Left kidney (tissue), 8 donors: ENCODE data around the gene SYNDIG1L. TPM values are rescaled to one million over a fixed set of nuclear protein-coding genes. Genes with fewer than 3 reads are reported as not detected.
"Not testable (repeated sequence)": the region's sequence is repeated elsewhere in the genome, so short reads cannot be mapped to it uniquely, and the experiment has no call there.

Experiments used
- DNase-seq: peaks from one replicate; pipeline ENCODE4 v3.0.0-alpha.2; 2013
- long read RNA-seq, 8 donors: transcript quantifications; one replicate each; lab custom pipeline, GENCODE V29; 2026
- polyA plus RNA-seq: library from polyadenylated mRNA; unstranded; fragments of 120-200 nt; gene quantifications from one replicate; pipeline ENCODE4 v1.2.1, GENCODE V29; 2013; ENCODE audit not compliant: insufficient read length

Gene SYNDIG1L
- polyA plus RNA-seq: 0.50 TPM
- long read RNA-seq, donor 1: 0 reads
- long read RNA-seq, donor 2: 0 reads
- long read RNA-seq, donor 3: 0 reads
- long read RNA-seq, donor 4: 0 reads
- long read RNA-seq, donor 5: 0 reads
- long read RNA-seq, donor 6: 0 reads
- long read RNA-seq, donor 7: 0 reads
- long read RNA-seq, donor 8: 0 reads

DNA sequence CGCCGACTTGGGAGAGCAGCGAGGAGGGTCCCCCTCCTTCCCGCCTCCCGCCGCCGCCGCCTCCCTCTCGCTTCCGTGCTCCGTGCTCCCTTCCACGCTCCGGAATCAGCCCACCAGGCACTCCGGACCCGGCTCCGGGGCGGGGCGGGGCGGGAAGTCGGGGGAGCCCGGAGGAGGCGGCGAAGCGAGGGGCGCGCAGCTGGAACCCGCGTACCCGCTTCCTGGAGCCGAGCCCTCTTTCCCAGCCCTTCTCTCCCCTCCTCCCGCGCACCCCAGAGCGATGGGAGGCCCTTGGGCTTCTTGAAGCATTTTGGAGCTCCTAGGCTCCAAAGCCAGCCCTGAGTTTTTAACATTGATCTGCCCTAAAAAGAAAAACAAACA lies at the start of gene SYNDIG1L:
SYNDIG1L (minus strand) TSS at position 9 of the 381 bp plus-strand sequence. CDS start 16,466 bp downstream, outside the sequence.
- DNase-seq: no peak

DNA sequence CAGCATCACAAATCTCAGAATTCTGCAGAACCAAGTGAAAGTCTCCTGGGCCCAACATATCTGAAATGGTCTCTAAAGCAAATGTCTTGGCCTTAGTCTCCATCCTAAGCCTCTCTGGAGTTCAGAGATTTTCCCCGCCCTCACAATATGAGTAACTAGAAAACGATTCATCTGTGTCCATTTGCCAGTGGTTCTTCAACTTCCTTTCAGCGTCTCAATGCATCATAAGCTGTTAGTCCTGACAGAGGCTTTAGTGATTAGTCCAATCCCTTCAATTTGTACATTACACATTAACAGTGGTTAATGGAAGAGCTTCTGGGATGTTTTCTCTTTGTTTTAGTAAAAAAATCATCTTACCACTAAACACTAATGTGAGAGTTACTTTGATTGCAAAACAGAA lies 49.7 kb upstream of the SYNDIG1L start:
- no peak for DNase-seq

DNA sequence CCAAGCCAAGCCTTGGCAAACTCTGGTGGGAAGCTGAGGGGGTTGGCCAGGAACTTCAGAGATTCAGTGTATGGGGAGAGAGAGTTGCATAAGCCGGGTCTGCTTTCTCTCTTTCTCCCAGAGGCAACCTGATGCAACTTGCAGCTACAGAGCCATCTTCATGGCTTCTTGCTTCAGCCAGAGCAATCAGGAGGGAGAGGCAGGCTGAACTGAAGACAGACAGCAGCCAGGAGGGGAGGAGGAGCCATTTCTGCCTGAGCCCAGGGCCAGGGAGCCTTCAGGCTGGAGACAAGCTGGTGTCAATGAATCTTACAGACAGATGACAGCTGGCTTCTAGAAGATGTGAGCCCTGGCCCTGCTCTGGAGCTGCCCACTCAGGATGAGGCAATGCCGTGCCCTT lies 48.4 kb upstream of the SYNDIG1L start:
- no peak for DNase-seq

DNA sequence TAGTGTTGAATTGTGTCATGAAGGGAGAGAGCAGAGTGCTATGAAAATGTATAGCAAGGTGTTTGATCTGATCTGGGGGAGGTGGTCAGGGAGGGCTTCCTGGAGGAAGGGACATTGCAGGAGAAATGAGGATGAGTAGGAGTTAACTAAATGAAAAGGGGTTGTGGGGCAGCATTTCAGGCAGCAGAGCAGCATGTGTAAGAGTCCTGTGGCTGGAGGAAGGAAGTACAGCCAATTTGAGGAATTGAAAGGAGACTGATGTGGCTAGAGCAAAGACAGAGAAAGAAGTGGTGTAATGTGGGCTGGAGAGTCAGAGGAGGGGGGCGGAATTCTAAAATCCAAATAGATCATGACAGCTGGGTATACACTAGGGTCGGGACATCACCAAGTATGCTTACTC lies 46.6 kb upstream of the SYNDIG1L start:
- DNase-seq: no peak

DNA sequence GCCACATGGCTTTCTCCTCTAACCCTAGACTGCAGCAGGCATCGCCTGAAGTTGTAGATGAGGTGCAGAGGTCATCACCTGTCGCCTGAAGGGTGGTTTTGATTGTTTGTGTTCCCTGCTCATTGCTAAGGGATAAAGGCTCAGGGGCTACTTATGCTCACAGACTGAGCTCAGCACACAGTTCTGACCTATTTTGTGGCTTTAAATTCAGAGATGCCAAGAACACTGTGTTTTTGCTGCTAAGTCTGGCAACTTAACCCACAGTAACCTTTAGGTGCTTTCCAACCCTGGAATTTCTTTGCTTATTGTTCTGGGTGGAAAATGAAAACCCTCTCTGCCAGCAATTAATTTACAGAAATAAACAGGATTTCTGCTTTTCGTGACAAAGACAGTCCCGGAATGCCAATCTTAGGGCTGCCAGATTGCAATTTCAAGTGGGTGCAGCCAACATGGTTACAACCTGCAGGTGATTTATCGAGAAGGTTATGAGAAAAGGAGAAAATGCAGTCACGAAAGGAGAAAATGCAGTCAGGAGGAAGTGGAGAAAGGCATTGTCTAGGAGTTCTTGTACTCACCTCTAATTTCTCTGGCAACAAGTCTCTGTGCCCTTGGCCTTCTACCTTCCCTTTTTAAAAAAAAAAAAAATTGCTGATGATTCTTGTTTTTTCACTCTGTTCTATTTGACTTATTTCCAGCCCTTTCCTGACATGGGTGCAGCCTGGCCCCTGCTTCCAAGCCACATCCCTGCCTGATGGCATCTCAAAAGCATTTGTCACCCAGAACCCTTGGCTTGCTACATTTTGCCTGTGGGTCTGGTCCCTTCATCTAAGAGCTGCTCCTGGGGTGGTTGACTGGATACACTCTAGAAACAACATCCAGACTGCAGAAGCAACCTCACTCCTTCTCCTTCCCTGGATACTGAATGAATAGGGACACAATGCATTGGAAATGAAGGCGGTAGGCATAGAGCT lies 43.8 kb upstream of the SYNDIG1L start:
- no peak for DNase-seq

DNA sequence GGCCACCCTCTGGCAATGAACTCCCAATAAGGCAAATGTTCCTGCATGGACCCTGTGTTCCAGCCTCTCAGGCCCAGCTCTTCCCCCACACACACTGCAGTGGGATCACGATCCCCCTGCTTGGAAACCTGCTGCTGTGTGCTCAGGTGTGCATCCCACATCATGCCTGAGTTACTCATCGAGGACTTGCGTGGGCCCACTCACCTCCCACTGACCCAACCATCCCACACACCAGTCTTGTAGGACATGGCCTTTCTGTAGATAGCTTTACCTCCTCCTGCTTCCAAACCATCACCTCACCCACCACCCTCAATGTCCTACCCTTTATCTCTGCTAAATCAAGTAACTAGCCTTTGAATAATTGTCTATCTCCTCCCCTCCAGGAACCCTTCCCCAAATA lies 42.5 kb upstream of the SYNDIG1L start:
- no peak for DNase-seq

DNA sequence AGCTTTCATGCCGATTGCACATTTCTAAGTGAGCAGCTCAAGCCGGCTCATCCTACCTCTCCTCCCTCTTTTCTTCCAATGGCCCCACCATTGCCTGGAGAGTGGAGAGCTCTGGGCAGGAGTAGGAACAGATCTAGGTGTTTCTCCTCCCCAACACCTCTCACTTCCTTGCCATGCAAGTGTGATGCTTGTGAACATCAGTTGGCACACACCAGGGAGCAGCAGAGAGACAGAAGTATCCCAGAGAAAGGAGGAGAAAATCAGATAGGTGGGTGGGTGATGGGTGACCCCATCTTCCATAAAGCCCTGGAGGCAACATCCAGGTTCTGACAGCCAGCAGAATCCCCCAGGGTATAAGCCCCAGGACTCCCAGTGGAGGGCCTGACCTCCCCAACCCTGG lies 39.3 kb upstream of the SYNDIG1L start:
- no peak for DNase-seq

DNA sequence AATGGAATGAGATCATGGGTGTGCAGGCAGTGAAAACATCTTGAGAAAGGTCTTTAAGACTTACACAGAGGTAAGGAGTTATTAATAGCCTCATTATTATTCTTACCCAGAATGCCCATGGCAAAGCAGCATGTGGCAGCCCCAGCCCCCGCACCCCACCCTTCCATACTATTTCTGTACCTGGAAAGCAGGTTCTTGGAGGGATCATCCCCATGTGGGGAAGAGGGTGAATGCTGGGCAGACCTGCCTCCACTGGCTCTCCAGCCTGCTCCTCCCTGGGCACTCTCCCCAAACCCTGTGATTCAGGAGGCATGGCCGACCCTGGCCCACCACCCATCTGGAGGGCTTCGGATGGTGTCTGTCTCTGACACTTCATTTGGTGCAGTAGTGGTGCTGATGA lies 38.8 kb upstream of the SYNDIG1L start:
- DNase-seq: no peak

DNA sequence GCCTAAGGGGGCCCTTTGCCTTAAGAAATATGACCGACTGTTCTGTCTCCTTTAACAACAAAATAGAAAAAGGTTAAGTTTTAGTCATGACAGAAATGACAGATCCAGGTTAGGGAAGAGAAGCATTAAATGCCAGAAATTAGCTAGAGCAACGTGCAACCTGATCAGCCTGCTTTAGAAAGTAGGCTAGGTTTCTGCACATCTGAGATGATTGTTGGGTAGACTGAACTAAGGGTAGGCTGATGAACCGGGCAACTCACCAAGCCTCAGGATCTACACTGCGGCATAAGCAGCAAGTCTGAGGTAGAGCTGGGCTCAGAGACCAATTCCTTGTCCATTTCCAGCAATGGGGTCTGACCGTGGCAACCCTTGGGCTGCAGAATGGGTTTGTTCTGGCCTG lies 37.7 kb upstream of the SYNDIG1L start:
- no peak for DNase-seq

DNA sequence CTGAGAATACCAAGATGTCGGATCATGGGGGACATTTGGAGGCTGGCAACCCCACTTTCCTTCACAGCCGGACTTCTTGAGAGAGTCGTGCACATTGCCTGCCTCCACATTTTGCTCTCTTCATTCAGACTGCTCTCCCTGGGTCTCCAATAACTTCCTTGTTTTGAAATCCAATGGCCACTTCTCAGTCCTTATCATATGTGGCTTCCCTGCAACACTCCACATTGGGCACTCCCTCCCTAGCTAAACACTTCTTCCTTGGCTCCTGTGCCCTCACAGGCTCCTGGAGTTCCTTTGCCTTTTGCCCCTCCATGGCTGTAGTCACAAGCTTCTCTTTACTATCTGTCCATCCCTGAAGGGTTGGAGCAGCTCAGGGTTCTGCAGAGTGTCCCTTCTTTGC lies 37.0 kb upstream of the SYNDIG1L start:
- no peak for DNase-seq

DNA sequence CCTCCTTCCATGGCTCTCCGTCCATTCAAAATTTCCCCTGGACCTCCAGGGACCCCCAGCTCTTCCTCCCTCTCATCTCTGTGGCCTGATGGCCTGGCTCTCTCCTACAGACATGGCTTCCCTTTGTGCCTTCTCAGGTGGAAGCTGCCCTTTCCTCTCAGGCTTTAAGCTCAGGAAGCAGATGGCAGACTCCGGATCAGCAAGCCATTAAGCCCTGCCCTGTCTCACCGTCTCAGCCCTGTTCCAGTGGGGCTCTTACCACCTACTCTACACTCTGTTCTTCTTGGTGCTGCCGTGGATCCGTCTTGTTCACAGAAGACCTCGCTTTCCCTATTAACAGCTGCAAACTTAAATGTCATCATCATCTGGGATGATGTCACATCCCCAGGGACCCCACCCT lies 34.0 kb upstream of the SYNDIG1L start:
- no peak for DNase-seq

DNA sequence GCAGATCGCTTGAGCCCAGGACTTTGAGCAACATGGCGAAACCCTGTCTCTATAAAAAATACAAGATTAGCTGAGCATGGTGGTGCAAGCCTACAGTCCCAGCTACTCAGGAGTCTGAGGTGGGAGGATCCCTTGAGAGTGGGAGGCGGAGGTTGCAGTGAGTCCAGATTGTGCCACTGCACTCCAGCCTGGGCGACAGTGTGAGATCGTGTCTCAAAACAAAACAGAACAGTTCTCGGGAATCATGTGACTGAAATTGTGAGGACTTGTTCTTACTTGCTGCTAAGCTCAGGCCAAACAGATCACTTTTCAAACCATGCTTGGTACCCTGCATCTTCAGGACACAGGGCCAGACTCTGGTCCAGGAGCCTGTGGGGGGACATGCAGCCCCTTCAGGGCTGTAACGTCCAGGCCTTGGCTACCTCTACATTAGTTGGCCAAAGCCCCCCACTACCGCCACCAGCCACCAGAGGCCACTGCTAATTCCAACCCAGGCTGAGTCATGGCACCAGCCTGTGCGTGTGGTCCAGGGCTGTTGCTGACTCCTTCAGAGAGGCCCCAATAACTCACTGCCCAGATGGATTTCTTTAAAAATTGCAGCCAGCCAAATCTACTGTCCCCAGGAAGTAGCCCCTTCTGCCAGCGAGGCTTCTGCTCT lies 33.4 kb upstream of the SYNDIG1L start:
- DNase-seq: no peak

DNA sequence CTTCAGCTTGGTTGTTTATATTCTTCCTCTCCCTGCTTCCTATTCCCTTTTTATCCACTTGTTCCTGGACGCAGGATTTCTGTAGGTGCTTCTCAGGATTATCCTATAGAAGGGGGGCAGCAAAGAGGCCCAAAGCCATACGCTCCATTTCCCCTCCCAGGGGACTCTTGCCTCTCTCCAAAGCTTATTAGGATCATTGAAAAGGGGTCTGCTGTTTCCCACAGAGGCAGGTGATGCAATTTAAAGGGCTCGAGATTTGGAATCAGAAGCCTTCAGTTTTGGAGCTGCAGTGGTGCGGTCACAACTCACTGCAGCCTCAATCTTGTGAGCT lies 31.5 kb upstream of the SYNDIG1L start:
- no peak for DNase-seq

DNA sequence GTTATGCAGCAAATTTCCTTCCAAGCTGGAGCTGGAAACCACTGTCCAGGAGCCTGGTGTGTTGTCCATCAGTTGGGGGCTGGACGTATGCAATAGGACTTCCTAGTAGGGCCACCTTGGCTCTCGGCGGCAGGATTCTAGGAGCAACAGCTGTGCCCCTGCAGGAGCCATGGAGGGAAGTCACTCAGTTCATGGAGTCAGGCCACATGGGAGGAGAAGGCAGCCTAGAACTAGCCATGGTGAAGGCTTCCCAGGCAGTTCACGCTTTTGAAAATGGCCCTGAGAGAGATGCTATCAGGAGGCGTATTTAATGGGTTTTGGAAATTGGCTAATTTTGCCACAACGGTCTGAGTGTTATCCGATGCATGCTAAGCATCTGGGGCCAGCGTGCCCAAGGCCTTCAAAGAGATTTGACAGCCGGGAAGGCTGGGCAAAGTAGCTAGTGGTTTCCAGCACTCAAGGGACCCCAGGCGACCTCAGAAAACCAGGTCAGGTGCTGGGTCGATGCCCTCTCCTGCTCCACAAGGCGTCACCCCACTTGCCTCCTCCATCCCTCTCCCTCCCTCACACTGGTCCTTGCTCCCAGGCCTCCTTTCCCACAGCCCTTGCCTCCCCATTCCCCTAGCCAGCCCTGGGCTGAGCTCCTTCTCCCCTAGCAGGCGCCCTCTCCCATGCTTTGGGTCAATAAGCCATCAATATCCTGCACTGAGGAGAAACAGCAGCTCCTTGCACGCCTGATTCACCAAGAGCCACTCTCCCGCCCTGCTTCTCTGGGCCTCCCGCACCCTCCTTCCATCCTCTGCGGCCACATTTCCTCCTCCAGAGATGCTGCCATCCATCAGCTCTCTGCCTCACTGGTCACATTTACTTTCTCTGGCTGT lies 30.9 kb upstream of the SYNDIG1L start:
- no peak for DNase-seq

DNA sequence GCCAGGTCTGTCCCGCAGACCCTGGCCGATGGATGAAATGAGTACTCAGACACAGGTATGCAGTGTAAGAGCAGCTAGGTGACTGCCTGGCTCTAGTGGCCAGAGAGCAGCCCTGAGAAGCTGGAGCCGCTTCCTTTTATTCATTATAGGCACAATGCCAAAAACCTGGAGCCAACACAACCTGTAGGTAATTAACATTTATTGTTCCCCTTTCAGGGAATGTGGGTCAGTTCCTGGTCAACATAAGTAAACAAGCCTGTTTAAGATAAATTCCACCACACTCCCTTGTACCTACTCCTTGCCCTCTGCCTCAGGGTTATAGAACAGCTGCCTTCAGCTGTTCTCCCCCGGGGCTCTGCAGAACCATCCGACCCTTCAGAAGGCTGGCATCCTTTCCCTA lies 28.4 kb upstream of the SYNDIG1L start:
- DNase-seq: not testable (repeated sequence)

DNA sequence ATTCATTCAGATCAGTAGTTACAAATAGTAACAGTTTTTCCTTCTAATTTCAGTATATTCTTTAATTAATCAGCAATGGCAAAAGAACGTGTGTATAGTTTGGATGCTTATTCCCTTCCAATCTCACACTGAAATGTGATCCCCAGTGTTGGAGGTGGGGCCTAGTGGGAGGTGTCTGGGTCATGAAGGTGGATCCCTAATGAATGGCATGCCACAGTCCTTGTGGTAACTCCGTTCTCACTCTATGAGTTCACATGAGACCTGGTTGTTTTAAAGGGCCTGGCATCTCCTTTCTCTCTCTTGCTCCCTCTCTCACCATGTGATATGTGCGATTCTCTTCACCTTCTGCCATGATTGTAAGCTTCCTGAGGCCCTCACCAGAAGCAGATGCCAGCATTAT lies 18.9 kb upstream of the SYNDIG1L start:
- DNase-seq: no peak

DNA sequence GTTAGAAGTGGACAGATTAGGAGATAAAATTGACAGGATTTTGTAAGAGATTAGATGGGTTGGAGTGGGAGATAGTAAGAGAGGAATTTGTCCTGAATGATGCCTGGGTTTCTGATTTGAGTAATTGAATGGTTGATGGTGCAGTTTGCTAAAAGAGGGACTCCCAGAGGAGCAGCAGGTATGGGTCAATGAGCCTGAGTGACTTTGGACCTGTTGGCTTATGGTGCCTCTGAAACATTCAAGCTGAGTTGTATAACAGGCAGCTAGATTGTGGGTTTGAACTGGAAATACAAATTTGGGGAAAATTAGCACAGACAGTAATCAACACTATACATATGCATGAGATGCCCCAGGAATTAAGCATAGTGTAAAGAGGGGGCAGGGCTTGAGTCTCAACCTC lies 16.7 kb upstream of the SYNDIG1L start:
- no peak for DNase-seq

DNA sequence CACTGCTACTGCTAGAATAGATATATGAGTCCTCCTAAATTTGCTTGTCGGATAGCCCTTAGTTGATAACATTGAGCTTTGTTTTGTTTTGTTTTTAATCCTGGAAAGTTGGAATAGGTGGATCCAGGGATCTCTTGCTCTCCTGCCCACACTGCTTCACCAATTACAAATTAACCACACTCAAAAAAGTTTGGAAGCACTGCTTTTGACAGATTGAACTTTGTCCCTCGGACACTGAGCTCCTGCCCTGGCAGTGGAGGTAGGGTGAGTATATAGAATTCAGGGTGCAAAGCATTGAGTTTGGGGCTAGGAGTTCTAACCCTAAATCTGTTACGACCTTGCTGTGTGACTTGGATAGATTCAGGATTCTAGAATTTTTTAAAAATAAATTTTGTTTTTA lies 15.1 kb upstream of the SYNDIG1L start:
- no peak for DNase-seq

DNA sequence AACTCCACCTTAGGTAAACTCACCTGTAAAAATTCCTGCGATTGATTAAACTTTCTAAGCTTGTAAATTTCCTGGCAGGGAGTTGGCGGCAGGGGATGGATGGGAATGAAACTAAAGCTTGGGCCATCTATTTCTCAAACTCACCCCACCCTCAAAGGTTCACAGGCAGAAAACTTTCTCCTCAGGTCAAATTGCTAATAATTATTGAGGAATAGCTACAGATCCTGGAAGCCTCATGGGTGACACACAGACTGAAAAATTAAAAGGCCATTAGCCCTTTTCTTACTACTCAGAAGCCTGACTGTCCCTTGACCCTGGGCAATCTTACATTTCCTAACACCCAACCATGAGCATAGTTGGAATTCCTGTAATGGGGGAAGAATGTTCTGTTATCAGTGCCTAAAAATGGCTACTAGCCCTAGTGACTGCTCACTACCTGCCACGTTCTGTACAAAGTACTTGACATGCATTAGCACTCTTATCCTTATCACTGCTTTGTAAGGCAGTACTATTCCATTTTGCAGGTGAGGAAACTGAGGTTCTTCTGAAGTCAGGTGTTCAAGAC lies 12.4 kb upstream of the SYNDIG1L start:
- no peak for DNase-seq

DNA sequence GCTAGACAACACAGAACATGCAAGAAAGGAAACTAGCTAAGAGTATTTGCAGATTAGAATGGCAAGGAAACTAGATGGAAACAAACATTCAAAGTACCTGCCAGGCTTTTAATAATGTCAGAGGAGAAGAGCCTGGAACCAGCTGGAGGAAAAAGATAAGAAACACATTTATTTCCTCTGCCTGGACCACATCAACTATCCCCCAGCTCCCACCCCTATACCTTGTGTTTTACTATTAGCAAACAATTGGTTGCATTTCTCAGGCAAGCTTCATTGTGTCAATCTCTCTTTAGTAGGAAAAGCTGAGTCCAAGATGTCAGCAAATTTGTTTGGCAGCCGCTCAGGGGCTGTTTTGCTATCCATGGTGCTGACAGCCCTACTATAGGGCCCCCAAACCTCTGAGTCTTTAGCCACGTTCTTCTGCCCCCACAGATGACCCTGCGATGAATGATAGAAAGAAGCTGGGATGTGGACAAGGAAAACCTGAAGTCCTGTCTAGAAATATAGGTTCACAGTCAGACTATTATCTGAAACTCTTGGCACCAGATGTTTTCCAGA lies 11.6 kb upstream of the SYNDIG1L start:
- no peak for DNase-seq

DNA sequence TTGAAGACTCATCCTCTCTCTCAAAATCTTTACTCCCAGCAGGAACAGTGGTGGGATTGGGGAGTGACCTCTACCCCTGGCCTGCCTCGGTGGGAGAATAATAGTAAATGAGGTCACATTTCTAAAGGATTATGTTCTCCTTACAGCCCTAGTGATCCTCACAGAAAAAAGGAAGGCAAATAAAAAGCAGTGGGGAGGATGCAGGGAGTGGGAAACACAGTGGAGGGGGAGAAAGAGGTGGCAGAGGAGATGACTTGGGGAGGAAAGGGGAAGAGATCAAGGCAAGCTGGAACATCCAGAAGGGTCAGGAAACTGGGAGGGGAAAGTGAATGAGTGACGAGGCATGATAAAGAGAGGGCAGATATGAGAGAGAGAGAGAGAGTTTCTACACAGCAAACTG lies 8.3 kb upstream of the SYNDIG1L start:
- no peak for DNase-seq

DNA sequence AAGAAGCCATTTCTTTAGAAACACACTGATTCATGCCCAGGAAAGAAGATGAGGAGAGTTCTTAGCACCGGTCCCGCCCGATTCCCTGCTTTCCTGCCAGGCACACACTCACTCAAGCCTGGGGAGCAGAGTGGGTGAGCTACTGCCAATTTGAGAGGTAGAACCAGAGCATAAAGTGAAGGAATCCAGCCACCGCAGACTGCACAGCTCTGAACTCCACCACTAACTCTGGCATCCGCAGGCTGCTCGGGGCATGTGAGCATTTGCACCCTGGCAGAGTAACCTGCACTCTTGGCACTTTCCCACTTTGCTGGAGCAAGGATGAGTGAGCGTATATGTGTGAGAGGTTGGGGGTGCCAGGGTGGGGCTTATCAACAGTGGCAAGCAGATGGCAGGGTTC lies 4.0 kb upstream of the SYNDIG1L start:
- no peak for DNase-seq
